Ramos (cell line): ENCODE data around the gene MERTK.

Experiments
- in situ Hi-C: fragments of 300-500 bp; cut with MboI; formaldehyde crosslinking; loops from one replicate; pipeline ENCODE4 v1.14.3; 2022; ENCODE audit warnings: low sequenced_read_pairs; ENCODE audit not compliant: unreplicated experiment

Gene MERTK

GRCh38 chr2:112004253-112004645, 105.8 kb downstream of the MERTK start:
- in situ Hi-C loops = no loop called here

GRCh38 chr2:112005406-112006075, 107.1 kb downstream of the MERTK start:
- in situ Hi-C loops = no loop called here

- in situ Hi-C loops = no loop called here
Measured at GRCh38 chr2:112006076-112006410, 107.6 kb downstream of the MERTK start.

- in situ Hi-C loops = no loop called here
Measured at GRCh38 chr2:112007493-112007892, 109.1 kb downstream of the MERTK start.

GRCh38 chr2:112008910-112009485, 110.6 kb downstream of the MERTK start:
- in situ Hi-C loops = no loop called here

- in situ Hi-C loops = no loop called here
Measured at GRCh38 chr2:112010751-112011150, 112.3 kb downstream of the MERTK start.

GRCh38 chr2:112012556-112012955, 114.1 kb downstream of the MERTK start:
- in situ Hi-C loops = no loop called here

- in situ Hi-C loops = no loop called here
Measured at GRCh38 chr2:112018846-112019245, 120.4 kb downstream of the MERTK start.

GRCh38 chr2:112019569-112019982, 121.2 kb downstream of the MERTK start:
- in situ Hi-C loops = no loop called here

GRCh38 chr2:112020561-112020960, 122.2 kb downstream of the MERTK start:
- in situ Hi-C loops = no loop called here

GRCh38 chr2:112021290-112021689, 122.9 kb downstream of the MERTK start:
- in situ Hi-C loops = no loop called here

GRCh38 chr2:112021781-112022231, 123.4 kb downstream of the MERTK start:
- in situ Hi-C loops = no loop called here

- in situ Hi-C loops = no loop called here
Measured at GRCh38 chr2:112023707-112024106, 125.3 kb downstream of the MERTK start.

- in situ Hi-C loops = no loop called here
Measured at GRCh38 chr2:112024231-112024630, 125.8 kb downstream of the MERTK start.

- in situ Hi-C loops = no loop called here
Measured at GRCh38 chr2:112024896-112025491, 126.6 kb downstream of the MERTK start.

- in situ Hi-C loops = no loop called here
Measured at GRCh38 chr2:112026509-112026908, 128.1 kb downstream of the MERTK start.

- in situ Hi-C loops = no loop called here
Measured at GRCh38 chr2:112027767-112028166, 129.4 kb downstream of the MERTK start.

GRCh38 chr2:112029164-112029563, 130.8 kb downstream of the MERTK start:
- in situ Hi-C loops = no loop called here

GRCh38 chr2:112031473-112032223, 133.2 kb downstream of the MERTK start:
- in situ Hi-C loops = no loop called here

- in situ Hi-C loops = no loop called here
Measured at GRCh38 chr2:112032224-112032586, 133.8 kb downstream of the MERTK start.
